NT2/D1 (cell line): ENCODE data around the gene ANTXR1.

Experiments used
- DNase-seq: peaks from one replicate; pipeline ENCODE4 v3.0.0-alpha.2; 2011; ENCODE audit warnings: low read depth, low spot score
- H3K27me3 ChIP-seq: 2 replicates; pipeline ENCODE4 v1.6.0; 2011; ENCODE audit warnings: mild to moderate bottlenecking; ENCODE audit not compliant: insufficient read length, insufficient read depth
- H3K36me3 ChIP-seq: 2 replicates; pipeline ENCODE4 v1.6.1; 2011; ENCODE audit warnings: mild to moderate bottlenecking, low read length, mixed read lengths; ENCODE audit not compliant: insufficient read depth, insufficient read length
- H3K4me1 ChIP-seq: 2 replicates; pipeline ENCODE4 v1.5.1; 2011; ENCODE audit not compliant: insufficient read depth, insufficient read length
- H3K4me3 ChIP-seq: 2 replicates; pipeline ENCODE4 v1.5.1; 2011; ENCODE audit warnings: low read depth; ENCODE audit not compliant: insufficient read length
- H3K9ac ChIP-seq: 2 replicates; pipeline ENCODE4 v1.6.0; 2011; ENCODE audit warnings: low read depth; ENCODE audit not compliant: insufficient read length
- H3K9me3 ChIP-seq: 2 replicates; pipeline ENCODE4 v1.5.1; 2011; ENCODE audit warnings: mild to moderate bottlenecking, low read length; ENCODE audit not compliant: insufficient read depth
- SUZ12 ChIP-seq: IDR thresholded peaks from 2 replicates; pipeline ENCODE4 v1.6.1; 2011; ENCODE audit not compliant: insufficient read length, insufficient read depth; ENCODE audit errors: extremely low read depth
- YY1 ChIP-seq: IDR thresholded peaks from 2 replicates; pipeline ENCODE4 v1.6.1; 2011; ENCODE audit not compliant: insufficient read length, insufficient read depth
- ZNF274 ChIP-seq: IDR thresholded peaks from 2 replicates; pipeline ENCODE4 v1.6.1; 2011; ENCODE audit warnings: mild to moderate bottlenecking, low read depth, low read length

ANTXR1 gene

DNA sequence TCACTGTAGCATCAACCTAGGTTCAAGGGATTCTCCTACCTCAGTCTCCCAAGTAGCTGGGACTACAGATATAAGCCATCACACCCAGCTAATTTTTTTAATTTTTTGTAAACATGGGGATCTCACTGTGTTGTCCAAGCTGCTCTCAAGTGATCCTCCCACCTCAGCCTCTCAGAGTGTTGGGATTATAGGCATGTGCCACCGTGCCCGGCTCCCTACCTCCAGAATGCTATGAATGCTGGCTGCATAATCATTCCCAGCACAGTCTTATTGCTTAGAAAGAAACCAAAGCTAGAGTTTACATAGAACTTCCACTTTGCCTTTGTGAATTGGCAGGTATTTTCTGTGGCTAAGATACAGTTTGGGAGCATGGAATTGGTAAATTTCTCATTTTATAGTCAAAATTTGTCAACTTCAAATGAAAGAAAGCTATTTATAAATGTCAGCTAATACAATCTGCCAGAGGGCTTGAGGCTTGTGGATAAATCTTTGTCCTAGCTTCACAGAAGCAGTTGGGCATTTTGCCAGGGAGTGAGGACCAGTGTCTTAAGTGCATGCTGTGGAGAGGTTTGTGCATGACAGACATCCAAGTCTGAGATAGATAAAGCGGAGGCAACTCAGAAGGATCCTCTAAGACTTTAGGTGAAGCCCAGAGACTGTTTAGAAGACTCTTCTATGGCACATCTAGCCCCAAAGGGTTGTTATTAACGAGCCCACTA lies 175.4 kb downstream of the ANTXR1 start:
- H3K9ac ChIP-seq = no peak overlapping the region
- H3K9me3 ChIP-seq = no peaks in the 10 kb centered on the region
- H3K4me1 ChIP-seq = no peaks in the 10 kb centered on the region
- peaks cover 13% of the 10 kb centered on the region for H3K36me3 ChIP-seq
- H3K4me3 ChIP-seq = no peak overlapping the region
- no peak for DNase-seq
- TF ChIP-seq SUZ12 (no peak), ZNF274 (no peak), YY1 (no peak)
- H3K27me3 ChIP-seq = no peaks in the 10 kb centered on the region

DNA sequence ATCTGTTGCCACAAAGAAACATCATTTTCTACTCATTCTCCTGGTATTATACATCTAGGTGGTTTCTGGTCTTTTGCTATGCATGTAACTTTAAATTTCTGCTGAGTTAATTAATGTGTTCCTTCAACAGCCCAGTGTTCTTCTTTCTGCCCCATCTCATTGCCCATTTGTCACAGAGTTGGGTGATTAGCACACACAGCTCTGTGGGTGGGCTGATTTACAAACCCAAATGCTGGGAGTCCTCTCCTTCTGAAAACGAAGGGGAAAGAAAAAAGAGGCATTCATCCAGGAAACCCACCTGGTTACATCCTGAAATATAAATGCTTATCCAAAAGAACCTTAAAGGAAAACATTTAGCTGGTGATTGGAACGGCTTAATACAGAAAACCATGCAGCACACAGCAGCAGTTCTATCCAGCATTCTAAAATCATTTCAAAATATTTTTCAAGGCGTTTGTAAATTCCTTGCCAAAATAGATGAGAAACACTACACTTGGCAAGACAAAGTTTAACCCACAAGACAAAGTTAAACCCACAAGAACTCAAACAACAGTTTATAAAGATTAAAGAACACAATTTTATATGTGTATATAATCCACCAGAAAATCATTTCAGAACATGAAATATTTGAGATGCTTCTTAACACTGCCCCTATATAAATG lies 177.9 kb downstream of the ANTXR1 start:
- no peaks in the 10 kb centered on the region for H3K9me3 ChIP-seq
- DNase-seq = no peak
- no peak overlapping the region for H3K4me3 ChIP-seq
- H3K36me3 ChIP-seq = peaks cover 11% of the 10 kb centered on the region
- TF ChIP-seq SUZ12 = no peak
- no peak for TF ChIP-seq ZNF274
- no peak for TF ChIP-seq YY1
- H3K4me1 ChIP-seq = no peaks in the 10 kb centered on the region
- no peaks in the 10 kb centered on the region for H3K27me3 ChIP-seq
- H3K9ac ChIP-seq = no peak overlapping the region

DNA sequence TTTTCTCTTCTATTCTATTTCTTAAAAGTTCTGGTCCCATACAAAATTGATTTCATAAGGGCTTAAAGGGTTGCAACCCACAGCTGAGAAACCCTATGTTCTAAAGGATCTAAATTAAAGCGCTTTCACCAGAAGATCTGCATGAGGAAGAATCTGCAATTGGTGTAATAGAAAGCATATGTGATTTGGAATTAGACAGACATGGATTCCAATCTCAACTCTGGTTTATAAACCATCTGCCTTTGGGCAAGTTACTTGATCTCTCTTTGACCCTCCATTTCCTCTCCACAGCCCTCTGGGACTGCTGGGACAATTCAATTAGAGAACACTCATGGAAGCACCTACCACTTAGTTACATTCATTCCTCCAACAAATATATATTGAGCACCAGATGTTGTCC lies 178.7 kb downstream of the ANTXR1 start:
- no peak overlapping the region for H3K9ac ChIP-seq
- no peaks in the 10 kb centered on the region for H3K27me3 ChIP-seq
- DNase-seq = no peak
- TF ChIP-seq SUZ12 (no peak), ZNF274 (no peak), YY1 (no peak)
- H3K36me3 ChIP-seq = peaks cover 8% of the 10 kb centered on the region
- H3K4me1 ChIP-seq = no peaks in the 10 kb centered on the region
- H3K9me3 ChIP-seq = no peaks in the 10 kb centered on the region
- no peak overlapping the region for H3K4me3 ChIP-seq

DNA sequence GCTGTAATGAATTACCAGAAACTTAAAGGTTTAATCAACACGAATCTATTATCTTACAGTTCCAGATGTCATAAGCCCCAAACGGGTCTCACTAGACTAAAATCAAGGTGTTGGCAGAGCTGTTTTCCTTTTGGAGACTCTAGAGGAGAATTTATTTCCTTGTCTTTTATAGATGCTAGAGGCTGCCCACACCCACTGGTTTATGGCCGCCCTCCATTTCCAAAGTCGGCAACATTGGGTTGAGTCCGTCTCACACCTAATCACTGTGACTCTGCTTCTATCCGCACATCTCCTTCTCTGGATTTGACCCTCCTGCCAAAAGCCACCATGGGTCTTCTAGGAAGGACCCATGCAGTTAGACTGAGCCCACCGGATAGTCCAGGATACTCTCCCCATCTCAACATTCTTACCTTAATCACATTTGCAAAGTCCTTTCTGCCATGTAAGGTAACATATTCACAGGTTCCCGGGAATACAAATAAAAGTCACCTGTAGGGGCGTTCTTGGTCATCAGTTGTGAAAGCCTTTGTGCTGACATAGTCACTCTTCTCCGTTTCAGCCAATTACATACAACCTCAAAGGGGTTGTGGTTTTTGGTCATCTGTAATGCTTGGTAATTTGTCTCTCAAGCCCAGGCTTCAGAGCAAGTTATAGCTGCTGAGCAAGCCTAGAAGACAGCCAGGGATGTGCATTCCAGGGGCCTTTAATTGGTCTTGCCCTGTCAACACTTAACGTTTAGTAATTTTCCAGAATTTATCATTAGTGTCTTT lies 179.4 kb downstream of the ANTXR1 start:
- no peak overlapping the region for H3K9ac ChIP-seq
- H3K4me3 ChIP-seq = no peak overlapping the region
- peaks cover 8% of the 10 kb centered on the region for H3K36me3 ChIP-seq
- TF ChIP-seq YY1 (no peak), SUZ12 (no peak), ZNF274 (no peak)
- no peak for DNase-seq
- no peaks in the 10 kb centered on the region for H3K9me3 ChIP-seq
- no peaks in the 10 kb centered on the region for H3K27me3 ChIP-seq
- H3K4me1 ChIP-seq = no peaks in the 10 kb centered on the region

DNA sequence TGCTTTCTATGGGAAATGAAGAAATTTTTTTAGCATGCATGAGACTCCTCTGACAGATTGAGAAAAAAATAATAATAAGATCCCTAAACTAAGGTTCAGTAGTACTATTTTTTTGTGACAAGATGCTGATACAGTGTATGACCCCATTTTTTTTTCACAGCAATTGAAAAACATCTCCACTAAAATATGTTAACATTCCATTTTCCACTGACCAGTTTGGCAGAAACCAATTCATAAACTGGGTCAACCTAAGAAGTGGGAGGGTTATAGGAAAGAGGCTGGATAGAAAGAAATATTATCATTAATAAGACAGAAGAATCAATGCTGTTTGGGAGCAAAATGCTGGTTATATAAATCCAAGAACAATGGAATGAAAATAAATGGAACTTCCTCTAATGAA lies 182.7 kb downstream of the ANTXR1 start:
- no peak overlapping the region for H3K4me3 ChIP-seq
- peaks cover 17% of the 10 kb centered on the region for H3K36me3 ChIP-seq
- no peaks in the 10 kb centered on the region for H3K9me3 ChIP-seq
- H3K27me3 ChIP-seq = no peaks in the 10 kb centered on the region
- TF ChIP-seq SUZ12 (no peak), YY1 (no peak), ZNF274 (no peak)
- no peak for DNase-seq
- H3K9ac ChIP-seq = no peak overlapping the region
- H3K4me1 ChIP-seq = no peaks in the 10 kb centered on the region

DNA sequence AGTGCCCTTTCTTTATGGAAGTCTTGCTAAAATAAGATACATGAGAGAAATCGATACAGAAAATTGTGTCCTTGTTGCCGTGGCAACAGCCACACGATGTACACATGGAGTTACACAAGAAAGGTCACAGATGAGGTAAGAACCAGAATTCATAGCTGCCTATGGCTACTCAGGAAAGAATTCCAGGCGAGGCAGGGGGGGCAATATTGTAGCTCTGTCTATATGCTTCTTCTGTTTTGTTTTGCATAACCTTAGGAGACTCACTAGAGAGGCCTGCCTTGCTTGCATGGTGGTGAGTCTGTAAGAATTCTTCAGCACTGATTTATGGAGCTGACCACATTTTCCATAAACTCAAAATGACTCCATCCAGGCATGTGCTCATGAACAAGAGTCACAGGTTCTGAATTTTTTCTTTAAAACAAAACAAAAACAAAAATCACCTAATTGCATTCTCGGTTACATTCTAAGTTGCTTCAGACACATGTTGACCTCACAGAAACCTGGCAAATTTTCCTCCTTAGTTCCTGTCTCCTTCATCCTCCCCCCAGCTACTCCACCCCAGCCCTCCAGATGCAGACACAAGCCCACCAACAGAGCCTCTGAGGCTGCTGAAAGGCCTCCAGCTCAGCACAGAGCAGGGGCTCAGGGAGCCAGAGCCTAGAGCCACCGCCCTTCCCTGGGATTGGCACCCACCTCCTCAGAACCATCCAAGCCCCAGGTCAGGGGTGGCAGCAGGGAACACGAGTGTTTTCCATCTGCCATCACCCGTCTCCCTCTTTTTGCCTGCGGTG lies 183.5 kb downstream of the ANTXR1 start:
- no peak overlapping the region for H3K9ac ChIP-seq
- no peaks in the 10 kb centered on the region for H3K4me1 ChIP-seq
- no peak for DNase-seq
- H3K9me3 ChIP-seq = no peaks in the 10 kb centered on the region
- H3K4me3 ChIP-seq = no peak overlapping the region
- H3K27me3 ChIP-seq = no peaks in the 10 kb centered on the region
- TF ChIP-seq YY1 (no peak), SUZ12 (no peak), ZNF274 (no peak)
- H3K36me3 ChIP-seq = peaks cover 17% of the 10 kb centered on the region
